ENCODE measurements around the gene IARS2. TPM values are rescaled to one million over a fixed set of nuclear protein-coding genes. Genes with fewer than 3 reads are reported as not detected.
"Not testable (repeated sequence)": the region's sequence is repeated elsewhere in the genome, so short reads cannot be mapped to it uniquely, and the experiment has no call there.

IARS2 gene
- total RNA-seq, 1 donor from 2014 or later, result 99.6 TPM

DNA sequence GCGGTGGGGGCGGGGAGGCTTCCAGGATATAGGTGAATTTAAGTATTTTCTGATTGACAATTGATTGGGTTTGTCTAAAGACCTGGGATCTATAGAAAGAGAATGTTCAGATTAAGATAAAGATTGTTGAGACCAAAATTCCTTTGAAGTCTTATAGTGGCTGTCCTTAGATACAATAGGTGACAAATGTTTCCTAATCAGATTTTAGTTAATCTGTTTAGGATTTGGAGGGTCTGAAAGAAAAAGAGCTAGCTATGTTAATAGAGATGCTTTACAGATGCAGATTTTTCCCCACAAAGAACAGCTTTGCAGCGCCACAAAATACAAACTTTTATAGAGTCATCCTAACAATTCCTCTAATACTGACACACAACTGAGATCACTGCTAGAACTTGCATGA lies 33.1 kb upstream of the IARS2 start:
- DNase-seq (ENCODE audit: low read depth), result no peak
- TF ChIP-seq, protein P1, sequence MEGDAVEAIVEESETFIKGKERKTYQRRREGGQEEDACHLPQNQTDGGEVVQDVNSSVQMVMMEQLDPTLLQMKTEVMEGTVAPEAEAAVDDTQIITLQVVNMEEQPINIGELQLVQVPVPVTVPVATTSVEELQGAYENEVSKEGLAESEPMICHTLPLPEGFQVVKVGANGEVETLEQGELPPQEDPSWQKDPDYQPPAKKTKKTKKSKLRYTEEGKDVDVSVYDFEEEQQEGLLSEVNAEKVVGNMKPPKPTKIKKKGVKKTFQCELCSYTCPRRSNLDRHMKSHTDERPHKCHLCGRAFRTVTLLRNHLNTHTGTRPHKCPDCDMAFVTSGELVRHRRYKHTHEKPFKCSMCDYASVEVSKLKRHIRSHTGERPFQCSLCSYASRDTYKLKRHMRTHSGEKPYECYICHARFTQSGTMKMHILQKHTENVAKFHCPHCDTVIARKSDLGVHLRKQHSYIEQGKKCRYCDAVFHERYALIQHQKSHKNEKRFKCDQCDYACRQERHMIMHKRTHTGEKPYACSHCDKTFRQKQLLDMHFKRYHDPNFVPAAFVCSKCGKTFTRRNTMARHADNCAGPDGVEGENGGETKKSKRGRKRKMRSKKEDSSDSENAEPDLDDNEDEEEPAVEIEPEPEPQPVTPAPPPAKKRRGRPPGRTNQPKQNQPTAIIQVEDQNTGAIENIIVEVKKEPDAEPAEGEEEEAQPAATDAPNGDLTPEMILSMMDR (conservative IDR thresholded peaks at IDR 0.05; ENCODE audit: low read depth, low read length), result no peak
- no peak overlapping the region for H3K4me3 ChIP-seq (ENCODE audit: low read depth, low read length)

DNA sequence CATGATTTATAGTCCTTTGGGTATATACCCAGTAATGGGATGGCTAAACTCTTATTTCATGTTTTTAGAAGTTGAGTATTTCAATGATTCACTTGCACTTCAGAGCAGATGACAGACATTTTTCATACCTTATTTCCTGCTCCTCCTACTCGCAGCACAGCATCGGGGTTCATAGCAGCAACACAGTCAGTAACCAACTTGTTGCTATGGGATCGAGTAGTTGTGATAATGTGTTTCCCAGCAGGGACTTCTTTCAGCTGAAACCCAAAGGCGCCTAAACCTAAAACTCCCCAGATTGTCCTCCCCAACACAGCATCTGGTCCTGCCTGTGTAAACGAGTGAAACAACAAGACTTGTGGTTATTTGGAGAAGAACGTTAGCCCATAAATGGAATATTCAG lies 31.3 kb upstream of the IARS2 start:
- no peak for DNase-seq (ENCODE audit: low read depth)
- TF ChIP-seq, protein P1 (conservative IDR thresholded peaks at IDR 0.05; ENCODE audit: low read depth, low read length), result no peak
- no peak overlapping the region for H3K4me3 ChIP-seq (ENCODE audit: low read depth, low read length)

DNA sequence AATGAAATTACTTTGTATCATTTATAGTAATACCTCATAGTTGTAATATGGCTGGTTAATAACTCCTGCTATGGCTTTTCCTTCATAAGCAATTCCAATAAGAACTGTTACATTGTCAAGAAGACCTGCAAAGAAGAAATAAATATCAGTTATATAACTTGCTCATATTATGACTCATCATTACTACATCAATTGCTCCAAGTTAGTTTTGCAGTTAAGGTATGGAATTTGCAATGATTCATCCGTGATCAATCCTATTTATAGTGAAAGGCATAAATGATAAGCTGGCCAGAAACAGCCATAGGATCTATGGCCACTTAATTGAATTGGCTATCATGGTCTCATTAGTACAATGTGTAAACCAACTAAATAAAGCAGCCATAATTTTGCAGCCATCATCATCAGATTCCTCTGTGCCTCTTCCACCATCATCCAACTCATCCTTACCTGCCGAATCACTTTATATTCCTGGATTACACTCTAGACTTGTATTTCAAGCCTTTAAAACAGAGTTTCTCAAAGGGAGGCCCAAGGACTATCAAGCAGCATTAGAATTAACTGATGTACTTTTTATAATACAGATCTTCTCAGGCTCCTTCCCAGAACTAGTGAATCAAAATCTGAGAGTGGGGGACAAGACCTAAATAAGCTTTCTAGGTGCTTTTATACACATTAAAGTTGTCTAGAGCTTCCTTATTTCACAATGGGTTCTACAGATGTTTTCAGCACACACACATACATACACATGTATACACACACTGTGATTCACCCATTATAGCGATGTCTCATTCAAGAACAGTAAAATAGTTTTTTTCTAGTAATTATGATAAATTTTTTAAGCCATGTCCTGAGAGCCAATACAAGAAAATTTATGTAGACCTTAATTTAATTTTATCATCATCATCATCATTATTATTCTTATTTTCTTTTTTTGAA lies 26.4 kb upstream of the IARS2 start:
- TF ChIP-seq, protein P1 (conservative IDR thresholded peaks at IDR 0.05; ENCODE audit: low read depth, low read length), result no peak
- no peak for DNase-seq (ENCODE audit: low read depth)
- no peak overlapping the region for H3K4me3 ChIP-seq (ENCODE audit: low read depth, low read length)

DNA sequence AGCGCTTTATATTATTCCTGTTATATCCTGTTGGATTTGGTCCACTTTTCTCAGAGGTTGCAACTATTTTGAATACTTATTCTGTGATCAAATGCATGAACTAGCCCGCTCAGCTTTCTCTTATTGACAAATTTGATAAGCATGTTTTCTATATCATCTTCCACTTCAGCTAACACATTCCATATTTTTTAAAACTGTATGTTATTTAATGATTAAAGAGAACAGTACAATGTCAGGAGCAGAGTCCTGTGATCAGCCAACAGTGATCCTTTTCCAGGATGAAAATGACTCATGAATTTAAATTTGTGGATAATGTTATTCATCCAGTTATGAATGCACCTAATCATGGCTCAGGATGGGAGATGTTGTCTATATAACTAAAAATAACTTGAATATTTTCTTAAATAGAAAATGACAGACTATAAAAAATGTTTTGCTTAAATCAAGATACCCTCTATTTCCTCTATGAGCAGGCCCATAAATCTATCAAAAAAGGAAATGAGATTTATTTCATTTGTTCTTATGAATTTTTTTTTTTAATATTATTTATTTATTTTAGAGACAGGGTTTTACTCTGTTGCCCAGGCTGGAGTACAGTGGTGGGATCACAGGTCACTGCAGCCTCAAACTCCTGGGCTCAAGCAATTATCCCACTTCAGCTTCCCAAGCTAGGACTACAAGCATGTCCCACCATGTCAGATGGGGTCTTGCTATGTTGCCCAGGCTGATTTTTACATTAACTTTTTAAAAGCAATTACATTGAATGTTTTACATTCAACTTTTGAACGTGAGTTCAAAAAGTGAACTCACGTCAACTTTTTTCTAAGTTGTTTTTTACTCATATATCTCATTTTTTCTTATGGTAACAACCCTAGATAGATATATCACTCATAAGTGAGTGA lies 16.8 kb upstream of the IARS2 start:
- TF ChIP-seq, protein P1 (conservative IDR thresholded peaks at IDR 0.05; ENCODE audit: low read depth, low read length), result no peak
- DNase-seq (ENCODE audit: low read depth), result no peak
- H3K4me3 ChIP-seq (ENCODE audit: low read depth, low read length), result no peak overlapping the region

DNA sequence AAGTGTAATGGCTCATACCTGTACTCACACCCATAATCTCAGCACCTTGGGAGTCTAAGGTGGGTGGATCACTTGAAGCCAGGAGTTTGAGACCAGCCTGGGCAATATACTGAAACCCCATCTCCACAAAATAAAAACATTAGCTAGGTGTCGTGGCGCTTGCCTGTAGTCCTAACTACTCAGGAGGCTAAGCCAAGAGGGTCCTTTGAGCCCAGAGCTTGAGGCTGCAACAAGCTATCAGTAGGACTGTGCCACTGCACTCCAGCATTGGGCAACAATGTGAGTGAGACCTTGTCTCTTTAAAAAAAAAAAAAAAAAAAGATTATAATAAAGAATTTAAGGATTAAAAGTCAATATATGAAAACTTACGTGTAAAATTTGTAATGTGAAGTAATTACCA lies 16.0 kb upstream of the IARS2 start:
- no peak overlapping the region for H3K4me3 ChIP-seq (ENCODE audit: low read depth, low read length)
- no peak for DNase-seq (ENCODE audit: low read depth)
- TF ChIP-seq, protein P1 (conservative IDR thresholded peaks at IDR 0.05; ENCODE audit: low read depth, low read length), result no peak

DNA sequence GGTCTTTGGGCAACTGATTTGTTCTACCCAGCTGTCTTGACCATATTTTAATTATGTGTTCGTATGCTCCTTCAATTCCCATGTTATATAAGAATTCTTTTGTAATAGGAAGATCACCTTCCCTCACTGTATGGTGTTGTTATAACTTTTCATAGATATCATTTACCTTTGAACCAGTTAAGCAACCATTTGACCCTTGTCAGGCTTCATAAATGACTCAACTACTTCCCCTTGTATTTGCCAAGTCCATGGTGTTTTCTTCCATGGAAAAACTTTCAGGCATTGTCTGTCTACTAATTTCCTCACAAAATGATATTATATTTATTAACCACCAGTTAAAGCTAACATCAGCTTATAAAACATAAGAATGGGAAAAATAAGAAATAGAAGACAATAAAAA lies 9.5 kb upstream of the IARS2 start:
- DNase-seq (ENCODE audit: low read depth), result no peak
- TF ChIP-seq, protein P1 (conservative IDR thresholded peaks at IDR 0.05; ENCODE audit: low read depth, low read length), result no peak
- H3K4me3 ChIP-seq (ENCODE audit: low read depth, low read length), result no peak overlapping the region

DNA sequence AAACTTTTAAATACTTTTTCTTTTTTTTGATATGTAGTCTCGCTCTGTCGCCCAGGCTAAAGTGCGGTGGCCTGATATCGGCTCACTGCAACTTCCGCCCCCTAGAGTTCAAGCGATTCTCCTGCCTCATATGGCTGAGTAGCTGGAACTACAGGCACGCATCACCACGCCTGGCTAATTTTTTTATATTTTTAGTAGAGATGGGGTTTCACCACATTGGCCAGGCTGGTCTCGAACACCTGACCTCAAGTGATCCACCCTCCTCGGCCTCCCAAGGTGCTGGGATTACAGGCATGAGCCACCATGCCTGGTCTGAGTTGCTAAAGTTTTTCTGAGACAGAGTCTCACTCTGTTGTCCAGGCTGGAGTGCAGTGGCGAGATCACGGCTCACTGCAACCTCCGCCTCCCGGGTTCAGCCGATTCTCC lies 7.7 kb upstream of the IARS2 start:
- not testable (repeated sequence) for DNase-seq (ENCODE audit: low read depth); H3K4me3 ChIP-seq (ENCODE audit: low read depth, low read length)

Measured in epithelial cell of proximal tubule (primary cell).